COR-L47 (cell line): ENCODE data around the gene PPP1R1C.
A peak's percentile ranks its signal among the peaks of the same experiment; 100 is the strongest.
"Not testable (repeated sequence)": the region's sequence is repeated elsewhere in the genome, so short reads cannot be mapped to it uniquely, and the experiment has no call there.

Experiments used
- DNase-seq: peaks from one replicate; lab custom pipeline; 2025; lab: John Stamatoyannopoulos, UW

Gene PPP1R1C, protein sequence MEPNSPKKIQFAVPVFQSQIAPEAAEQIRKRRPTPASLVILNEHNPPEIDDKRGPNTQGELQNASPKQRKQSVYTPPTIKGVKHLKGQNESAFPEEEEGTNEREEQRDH

DNA sequence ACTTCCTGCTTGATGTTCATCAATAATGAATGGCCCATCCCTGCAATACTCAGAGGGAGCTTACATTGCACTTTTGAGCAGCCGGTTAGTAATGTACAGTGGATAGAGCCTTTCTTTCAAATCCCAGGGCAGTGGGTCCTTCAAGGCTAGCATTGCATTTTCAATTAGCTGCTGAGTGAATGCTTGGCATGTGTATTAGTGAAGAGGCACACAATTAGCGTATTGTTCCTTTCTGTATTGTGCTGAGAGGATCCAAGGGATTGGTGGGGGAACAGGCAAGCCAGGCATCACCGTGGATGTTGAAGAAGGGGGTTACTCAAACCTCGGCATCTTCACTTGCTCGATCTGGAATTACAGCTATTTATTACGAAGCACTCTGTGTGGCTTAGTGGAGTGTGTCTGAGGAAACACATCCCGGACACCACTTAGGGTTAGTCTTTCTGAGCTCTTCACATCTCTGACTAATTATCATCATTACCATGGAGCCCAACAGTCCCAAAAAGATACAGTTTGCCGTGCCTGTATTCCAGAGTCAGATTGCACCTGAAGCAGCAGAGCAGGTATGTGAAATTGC lies at the start of gene PPP1R1C:
Gene PPP1R1C (plus strand): TSS at position 222 of the 574 bp plus-strand sequence. CDS start 258 bp downstream, at position 480.
- DNase-seq, result no peak

DNA sequence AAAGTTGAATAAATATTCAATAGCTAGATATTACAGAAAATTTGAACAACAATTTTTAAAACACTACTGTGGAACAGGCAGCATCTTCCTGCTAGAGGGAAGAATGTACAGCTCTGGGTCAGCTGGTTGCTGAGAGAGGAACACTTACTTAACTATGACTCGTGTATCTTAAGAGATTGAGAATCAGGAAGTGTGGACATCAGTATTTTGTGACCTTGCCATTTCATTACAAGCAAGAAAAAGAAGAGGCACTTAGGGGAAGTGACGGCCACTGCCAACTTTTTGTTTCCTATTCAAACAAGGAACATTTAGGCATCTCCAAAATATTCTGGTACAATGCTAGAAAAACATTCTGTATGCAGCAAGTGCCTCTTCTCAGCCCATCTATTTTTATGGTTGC lies 48.2 kb upstream of the PPP1R1C start:
- DNase-seq, result no peak

DNA sequence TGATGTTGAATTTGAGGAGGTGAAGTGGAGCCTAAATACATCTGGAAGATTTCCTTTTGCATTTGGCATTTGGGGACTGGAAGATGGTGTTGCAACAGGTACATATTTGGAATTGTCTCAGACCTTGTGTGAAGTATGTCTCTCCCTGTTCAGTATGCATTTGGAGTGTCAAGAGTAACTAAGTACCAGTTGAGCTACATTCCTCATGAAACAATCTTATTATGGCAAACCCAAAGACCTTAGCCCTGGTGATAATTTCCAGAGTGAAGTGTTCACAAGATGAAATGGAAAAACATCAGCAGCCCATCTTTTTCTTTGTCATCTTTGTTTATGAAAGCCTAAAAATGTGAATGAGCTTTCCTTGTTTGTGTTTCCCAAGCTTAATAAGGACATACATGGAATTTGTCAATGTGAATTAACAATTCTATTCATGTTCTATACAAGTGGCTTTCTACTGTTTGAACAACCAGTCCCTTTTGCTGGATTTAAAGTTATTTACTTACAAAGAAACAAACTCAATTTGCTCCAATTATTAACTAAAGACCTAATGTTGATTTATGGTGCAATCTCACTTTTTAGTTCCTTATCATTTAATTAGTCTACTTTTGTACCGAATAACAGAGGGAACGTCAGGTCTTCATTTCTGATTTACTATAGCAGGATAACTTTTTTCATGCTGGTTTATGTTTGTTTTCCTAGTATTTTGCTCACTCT lies 42.1 kb upstream of the PPP1R1C start:
- no peak for DNase-seq

DNA sequence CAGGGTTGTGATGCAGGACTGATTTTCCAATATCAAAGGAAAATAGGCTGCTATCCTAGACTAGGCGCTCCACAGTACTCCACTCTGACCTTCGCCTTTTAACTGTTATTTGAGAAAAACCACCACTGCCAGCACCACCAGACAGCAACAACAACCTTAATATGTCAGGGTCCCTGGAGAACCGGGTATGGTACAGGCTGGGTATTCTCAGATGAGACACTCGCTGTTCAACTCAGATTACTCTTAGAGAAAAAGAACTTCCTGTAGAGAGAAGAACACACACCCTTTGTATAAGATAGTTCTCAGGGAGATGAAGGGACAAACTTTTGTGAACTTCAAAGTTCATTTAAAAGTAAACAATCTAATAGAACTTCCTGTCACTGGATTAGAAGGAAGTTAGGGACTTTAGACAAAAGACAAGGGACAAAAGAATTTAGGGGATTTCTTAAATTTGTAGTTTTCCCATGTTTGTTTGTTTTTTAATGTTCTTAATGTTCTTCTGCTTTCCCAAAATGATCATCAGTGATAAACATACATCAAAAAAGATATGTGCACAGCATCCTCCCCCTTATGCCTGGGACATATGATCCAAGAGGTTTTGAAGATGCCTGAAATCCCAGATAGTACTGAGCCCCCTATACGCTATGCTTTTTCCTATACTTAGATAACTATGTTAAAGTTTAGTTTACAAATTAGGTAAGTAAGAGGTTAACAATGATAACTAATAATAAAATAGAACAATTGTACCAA lies 41.3 kb upstream of the PPP1R1C start:
- DNase-seq, result no peak

DNA sequence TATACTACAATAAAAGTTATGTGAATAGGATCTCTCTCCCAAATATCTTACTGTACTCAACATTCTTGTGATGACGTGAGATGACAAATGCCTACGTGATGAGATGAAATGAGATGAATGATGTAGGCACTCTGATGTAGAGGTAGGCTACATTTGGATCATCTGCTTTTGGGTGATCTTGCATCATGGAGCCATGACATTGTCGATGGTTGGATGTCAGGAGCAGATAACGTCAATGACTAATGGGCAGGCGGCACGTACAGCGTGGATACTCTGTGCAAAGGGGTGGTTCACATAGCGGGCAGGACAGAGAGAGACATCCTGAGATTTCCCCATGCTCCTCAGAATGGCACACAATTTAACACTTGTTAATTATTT lies 40.8 kb upstream of the PPP1R1C start:
- DNase-seq, result no peak

DNA sequence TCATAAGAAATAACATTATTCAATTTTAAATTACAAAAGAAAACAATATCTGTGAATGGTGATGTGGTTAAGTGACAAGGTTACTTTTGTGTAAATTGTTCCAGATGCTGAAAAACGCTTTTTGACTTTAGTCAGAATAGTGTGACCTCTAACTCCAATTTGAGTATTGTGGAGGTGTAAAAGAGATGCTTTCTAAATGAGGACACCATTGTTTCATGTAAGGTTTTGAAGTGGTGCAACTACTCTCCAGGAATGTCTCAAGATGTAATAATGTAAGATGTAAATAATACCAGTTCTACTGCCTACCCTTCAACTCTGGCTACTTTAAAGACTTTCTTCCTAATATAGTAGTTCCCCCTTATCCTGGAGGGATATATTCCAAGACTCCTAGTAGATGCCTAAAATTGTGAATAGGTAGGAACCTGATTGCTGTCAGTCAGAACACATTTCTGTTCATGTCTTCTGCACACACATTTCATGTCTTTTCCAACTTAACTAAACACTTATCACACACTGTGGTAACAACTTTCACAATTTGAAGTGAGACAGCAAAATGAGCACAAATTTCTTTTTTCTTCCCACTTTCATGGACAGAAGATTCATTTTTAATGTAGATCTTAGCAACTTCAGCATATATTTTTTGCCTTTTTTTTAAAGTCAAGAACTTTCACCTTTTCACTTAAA lies 39.1 kb upstream of the PPP1R1C start:
- DNase-seq, result no peak

DNA sequence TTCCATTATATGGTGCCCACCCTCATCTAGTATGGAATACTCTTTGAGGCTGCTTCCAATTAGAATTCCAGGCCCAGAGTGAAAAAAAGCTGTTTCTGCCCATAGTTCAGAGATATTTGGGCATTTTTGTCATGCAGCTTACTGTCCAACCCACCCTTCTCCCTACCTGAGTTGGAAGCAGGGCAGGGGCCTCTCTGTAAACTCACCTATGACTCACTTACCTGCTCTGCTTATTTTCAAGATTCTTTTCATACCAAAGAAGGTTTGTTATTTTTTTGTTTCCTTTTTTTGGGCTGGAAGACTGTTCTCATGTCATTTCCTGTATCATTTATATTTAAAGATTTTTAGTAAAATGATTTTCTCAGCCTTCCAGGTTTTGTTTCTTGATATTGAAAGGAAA lies 38.4 kb upstream of the PPP1R1C start:
- no peak for DNase-seq

DNA sequence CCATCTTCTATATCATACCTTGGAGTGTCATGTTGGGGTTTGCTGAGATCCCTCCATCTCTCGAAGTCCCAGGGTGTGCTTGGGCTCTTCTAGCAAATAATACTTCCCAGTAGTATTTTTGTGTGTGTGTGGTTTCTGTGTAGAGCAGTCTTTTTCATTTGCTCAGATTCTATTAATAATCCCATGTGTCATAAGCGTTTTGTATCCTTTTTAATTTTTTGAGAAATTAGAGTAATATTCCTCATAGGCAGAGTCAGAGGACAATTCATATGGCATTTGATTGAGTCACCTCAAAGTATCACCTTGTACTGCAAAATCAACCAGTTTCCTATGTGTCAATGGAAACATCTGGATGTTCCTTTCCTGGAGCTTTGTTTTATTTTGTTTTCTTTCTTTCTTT lies 37.4 kb upstream of the PPP1R1C start:
- DNase-seq, result no peak

DNA sequence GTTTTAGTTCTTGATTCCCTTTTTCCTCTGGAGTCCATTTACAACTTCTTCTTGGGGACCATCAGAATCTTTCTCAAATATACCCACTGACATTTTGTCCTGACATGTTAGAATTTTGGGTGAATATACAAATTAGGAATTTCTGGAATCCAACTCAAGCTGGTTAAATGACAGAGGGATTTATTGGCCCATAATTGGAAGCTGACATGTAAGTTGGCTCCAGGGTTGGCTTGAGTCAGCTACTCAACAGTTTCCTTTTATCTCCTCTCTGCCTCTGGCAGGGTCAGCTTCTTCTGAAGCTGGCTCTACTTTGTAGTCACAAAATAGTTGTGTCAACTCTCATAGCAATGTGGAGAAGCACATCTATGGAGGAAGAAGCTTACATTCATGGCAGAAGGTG lies 36.6 kb upstream of the PPP1R1C start:
- DNase-seq, result no peak

DNA sequence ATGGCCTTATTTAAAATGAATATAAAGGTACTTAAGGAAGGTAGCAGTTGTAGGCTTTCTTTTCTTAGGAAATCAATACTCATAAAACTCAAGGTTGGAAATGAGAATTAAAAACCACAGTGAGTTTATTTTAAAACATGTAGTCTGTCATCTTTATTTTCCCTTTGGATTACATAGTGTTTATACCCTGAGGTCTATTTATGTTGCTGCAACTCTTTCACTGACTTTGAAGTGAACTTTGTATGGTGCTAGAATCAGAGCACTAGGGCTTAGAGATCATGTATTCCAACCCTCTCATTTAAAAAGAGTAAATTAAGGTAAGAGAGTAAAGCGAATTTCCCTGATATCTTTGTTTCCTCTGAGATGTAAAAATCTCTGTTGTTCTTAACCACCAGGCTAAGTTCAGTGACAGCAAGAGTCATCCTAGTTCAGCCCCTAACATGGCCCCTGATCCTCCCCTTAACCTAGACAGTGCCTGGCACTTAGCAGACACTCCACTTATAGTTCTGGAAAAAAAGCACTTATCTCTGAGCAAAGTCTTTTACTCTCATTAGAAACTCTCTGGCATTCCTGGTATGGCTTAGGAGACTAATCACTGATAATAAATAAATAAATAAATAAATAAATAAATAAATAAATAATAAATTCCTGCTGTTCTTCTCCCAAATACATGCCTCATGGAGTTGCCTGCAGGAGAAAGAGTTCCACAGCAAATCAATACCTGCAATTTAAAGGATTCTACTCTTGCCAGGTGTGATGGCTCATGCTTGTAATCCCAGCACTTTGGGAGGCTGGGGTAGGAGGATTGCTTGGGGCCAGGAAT lies 33.0 kb upstream of the PPP1R1C start:
- DNase-seq, result no peak

DNA sequence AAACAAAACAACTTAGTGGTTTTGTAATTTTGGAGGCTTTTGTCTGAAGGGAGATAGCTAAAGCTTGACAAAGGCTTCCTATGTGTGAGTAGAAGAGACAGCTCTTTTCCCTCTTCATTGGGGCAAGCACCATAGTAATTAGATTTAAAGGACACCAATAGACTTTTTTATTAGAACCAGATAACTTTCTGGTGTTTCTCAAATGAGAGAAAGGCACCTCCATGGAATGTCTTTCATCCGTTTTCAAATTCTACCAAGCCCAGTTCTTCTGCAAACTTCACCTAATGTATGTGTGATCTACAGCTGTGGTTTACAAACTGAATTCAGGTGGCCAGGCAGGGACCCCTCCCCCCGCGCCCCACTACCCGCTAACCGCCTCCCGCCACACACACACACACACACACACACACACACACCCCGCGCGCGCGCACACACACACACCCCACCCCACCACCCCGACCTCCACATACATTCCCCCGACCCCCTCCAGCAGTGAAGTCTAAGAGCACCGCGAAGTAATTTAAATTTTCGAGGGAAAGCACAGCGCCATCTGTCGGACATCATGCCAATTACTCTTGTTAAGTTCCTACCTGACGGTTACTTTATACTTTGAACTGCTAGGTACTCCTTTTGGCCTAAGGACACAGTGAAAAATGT lies 31.6 kb upstream of the PPP1R1C start:
- no peak for DNase-seq

DNA sequence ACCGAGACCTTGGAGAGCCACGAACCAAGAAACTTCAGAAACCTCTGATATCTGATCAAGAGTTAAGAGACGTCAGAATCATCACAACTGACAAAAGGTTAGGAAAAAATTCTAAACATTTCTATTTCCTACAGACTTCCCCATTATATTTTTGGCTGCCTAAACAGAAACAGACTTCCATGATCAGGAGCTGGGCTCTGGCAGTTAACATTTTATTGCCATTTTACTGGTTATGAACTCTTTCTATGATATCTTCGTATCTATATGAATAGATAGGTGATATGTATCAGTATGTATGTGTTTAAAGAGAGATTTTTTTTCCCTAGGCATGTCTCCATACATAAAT lies 31.1 kb upstream of the PPP1R1C start:
- no peak for DNase-seq

DNA sequence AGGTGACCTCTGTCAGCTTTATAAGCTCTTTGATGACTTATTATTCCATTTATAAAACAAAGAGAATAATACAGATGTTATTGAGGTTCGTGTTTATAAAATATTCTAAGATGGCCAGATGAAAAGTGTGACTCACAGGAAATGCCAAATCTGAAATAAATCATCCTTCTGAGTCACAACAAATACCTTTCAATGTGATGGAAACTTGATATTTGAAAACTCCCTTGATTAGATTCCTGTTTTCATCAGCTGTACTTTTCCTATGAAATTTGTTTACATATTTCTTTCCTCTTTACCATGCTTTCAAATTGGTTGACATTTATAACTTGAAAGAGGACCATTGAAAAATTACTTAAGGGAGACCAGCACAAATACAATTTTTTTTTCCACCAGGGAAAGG lies 30.6 kb upstream of the PPP1R1C start:
- peak; percentile 5 for DNase-seq

DNA sequence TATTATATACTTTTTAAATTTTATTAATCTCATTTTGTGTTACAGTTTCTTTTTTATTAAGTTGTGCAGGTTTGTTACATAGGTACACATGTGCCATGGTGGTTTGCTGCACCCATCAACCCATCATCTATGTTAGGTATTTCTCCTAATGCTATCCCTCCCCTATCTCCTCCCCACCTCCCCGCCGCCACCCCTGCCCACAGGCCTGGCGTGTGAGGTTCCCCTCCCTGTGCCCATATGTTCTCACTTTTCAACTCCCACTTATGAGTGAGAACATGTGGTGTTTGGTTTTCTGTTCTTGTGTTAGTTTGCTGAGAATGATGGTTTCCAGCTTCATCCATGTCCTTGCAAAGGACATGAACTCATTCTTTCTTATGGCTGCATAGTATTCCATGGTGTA lies 29.8 kb upstream of the PPP1R1C start:
- not testable (repeated sequence) for DNase-seq

DNA sequence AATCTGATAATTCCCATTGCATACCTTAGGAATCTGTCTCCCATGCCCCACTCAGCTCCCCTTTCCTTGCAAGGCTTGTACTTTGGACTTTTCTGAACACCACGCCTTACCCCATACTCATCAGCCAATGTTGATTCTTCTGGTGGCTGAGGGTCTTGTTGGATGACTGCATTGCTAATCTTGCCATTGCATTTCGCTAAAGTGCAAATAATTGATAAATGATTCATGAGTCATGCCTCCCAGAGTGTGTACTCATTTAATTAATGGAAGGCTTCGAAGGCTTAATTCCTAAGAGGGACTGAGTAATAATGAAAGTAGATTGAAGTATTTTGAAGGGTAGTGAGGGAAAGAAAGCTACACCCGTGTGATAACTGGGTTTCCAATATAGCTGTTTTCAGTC lies 28.0 kb upstream of the PPP1R1C start:
- no peak for DNase-seq

DNA sequence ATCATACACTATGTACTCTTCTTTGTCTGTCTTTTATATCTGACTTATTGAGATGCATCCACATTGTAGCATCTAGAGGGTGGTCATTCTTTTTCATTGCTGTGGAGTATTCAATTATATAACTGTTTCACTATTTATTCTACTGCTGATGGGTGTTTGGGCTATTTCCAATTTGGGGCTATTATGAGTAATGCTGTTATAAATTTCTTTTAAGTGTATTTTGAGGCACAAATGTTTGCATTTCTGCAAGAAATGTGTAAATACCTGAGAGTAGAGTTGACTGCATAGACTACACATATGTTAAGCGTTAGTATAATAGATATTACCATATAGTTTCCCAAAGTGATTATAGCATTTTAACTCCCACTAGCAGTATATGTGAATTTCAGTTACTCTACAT lies 26.9 kb upstream of the PPP1R1C start:
- no peak for DNase-seq

DNA sequence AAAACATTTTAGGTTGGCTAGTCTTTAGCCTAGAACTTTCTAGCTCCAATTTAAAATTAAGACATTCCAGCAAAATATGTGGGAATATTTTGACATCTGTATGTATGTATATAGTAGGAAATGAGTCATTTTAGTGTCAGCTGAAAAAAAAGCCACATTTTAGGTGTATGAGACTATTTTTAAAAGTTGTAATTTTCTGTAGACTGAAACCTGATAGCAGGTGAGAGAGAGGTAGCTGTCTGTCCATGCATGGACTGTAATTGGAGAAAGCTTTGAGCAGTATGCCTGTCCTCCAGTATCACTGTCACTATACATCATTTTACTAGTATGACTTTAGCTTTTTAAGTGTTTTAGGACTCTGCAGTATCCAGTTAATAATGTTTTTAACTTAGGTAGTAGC lies 26.1 kb upstream of the PPP1R1C start:
- DNase-seq, result no peak

DNA sequence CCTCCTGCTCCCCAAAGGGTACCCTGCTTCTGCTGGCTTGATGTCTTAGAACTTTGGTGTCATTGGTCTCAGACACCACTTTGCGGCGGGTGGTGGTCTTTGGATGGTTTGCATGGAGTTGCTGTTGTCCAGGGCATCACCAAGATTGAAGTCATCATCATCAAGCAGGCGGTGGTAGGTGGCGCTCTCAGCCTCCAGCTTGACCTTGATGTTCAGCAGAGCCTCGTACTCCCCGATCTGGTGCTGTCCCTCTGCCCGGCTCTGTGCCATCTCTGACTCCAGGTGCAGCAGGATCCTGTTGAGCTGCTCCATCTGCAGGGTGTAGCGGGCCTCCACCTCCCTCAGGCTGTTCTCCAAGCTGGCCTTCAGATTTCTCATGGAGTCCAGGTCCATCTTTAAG lies 24.5 kb upstream of the PPP1R1C start:
- DNase-seq, result not testable (repeated sequence)

DNA sequence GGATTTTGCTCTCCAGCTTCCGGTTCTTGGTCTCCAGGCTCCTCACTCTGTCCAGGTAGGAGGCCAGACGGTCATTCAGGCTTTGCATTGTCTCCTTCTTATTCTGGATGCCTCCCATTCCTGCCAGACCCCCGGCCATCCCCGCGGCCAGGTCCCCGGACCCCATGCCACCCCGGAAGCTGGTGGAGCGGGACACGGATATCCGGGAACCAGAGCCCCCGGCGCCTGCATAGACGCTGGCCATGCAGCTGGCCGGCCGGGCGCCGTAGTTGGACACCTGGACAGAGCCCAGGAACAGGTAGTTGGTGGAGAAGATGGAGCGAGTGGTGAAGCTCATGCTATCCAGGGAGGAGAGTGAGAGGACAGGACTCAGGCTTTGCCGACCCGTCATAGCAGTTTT lies 23.5 kb upstream of the PPP1R1C start:
- DNase-seq, result no peak

DNA sequence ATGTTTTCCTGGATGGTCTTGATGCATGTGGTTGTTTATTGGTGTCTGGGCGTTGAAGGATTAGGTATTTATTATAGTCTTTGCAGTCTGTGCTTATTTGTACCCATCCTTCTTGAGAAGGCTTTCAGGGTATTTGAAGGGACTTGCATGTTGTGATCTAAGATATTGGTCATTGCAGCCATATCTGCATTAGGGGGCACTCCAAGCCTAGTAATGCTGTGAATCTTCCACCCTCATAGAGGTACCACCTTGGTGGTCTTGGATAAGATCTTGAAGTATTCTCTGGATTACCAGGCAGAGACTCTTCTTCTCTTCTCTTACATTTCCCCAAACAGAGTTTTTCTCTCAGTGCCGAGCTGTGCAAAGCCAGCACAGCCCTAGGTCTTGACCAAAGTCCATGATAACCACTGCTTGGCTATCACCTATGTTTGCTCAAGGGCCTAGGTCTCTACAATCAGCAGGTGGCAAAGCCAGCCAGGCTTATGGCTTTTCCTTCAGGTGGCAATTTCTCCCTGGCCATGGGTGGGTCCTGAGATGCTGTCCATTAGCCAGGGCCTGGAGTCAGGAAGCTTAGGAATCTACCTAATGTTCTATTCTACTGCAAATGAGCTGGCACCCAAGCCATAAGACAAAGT lies 15.4 kb upstream of the PPP1R1C start:
- DNase-seq, result no peak

DNA sequence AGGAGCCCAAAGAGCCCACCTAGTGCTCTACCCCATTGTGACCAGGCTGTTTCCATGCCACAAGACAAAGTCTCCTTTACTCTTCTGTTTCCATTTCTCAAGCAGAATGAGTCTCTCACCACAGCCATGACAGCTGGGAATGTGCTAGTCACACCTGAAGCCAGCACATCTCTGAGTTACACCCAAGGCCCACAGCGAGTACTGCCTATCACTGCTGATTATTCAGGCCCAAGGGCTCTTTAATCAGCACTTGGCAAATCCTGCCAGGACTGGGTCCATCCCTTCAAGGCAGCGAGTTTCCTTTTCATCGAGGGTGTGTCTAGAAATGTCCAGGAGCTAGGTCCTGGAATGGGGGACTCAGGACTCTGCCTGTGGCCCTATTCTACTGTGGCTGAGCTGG lies 14.6 kb upstream of the PPP1R1C start:
- no peak for DNase-seq
